ENCODE data around the gene SPACA6. TPM values are rescaled to one million over a fixed set of nuclear protein-coding genes. Genes with fewer than 3 reads are reported as not detected.
A peak's percentile ranks its signal among the peaks of the same experiment; 100 is the strongest.
"Not testable (repeated sequence)": the region's sequence is repeated elsewhere in the genome, so short reads cannot be mapped to it uniquely, and the experiment has no call there.

SPACA6 gene
- total RNA-seq, 6 experiments from 2014 or later: 0.98 to 4.7 (median 2.3) TPM

DNA sequence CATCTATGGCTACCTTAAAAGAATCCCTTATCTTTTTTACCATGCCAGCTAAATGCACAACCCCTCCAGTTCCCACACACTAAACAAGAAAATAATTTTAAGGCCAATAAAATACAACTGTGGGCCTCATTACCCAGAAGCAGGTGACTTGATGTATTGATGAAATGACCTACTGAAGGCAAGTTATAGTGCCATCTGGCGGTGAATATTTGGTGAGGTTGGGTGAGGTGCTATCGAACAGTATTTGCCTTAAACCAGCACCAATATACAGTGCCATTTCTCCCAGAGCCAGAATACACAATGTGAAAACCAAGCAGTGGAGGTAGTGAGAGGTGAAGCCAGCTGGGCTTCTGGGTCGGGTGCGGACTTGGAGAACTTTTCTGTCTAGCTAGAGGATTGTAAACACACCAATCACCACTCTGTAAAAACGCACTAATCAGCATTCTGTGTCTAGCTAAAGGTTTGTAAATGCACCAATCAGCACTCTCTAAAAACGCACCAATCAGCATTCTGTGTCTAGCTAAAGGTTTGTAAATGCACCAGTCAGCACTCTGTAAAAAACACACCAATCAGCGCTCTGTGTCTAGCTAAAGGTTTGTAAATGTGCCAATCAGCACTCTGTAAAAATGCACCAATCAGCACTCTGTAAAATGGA, 17.1 kb upstream of the SPACA6 start:
- ATAC-seq; H3K4me3 ChIP-seq; H3K27ac ChIP-seq; DNase-seq; H3K9me3 ChIP-seq; H3K36me3 ChIP-seq; H3K4me1 ChIP-seq; H3K27me3 ChIP-seq; intact Hi-C loops (cut with DNase I): not testable (repeated sequence)
- TF ChIP-seq, protein P1, sequence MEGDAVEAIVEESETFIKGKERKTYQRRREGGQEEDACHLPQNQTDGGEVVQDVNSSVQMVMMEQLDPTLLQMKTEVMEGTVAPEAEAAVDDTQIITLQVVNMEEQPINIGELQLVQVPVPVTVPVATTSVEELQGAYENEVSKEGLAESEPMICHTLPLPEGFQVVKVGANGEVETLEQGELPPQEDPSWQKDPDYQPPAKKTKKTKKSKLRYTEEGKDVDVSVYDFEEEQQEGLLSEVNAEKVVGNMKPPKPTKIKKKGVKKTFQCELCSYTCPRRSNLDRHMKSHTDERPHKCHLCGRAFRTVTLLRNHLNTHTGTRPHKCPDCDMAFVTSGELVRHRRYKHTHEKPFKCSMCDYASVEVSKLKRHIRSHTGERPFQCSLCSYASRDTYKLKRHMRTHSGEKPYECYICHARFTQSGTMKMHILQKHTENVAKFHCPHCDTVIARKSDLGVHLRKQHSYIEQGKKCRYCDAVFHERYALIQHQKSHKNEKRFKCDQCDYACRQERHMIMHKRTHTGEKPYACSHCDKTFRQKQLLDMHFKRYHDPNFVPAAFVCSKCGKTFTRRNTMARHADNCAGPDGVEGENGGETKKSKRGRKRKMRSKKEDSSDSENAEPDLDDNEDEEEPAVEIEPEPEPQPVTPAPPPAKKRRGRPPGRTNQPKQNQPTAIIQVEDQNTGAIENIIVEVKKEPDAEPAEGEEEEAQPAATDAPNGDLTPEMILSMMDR (IDR thresholded peaks at IDR 0.05): peak in 3 of 4 donors; percentile 25 to 29 (median 25)
- WGBS (ENCODE audit: insufficient coverage, low coverage, low lambda C conversion rate, missing lambda C conversion rate): 46% methylated on average over 7 of the region's 7 CpGs

DNA sequence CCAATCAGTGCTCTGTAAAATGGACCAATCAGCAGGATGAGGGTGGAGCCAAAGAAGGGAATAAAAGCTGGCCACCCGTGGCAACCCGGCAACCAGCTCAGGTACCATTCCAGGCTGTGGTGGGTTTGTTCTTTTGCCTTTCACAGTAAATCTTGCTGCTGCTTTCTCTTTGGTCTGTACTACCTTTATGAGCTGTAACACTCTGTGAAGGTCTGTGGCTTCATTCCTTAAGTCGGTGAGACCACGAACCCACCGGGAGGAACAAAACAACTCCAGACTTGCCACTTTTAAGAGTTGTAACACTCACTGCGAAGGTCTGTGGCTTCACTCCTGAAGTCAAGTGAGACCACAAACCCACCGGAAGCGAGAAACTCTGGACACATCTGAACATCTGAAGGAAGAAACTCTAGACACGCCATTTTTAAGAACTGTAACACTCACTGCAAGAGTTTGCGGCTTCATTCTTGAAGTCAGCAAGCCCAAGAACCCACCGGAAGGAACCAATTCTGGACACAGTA, 16.5 kb upstream of the SPACA6 start:
- intact Hi-C loops (cut with DNase I): no loop called here
- Histone ChIP-seq H3K36me3 (no peaks in the 10 kb centered on the region), H3K27ac (no peak overlapping the region), H3K27me3 (no peaks in the 10 kb centered on the region), H3K9me3 (no peaks in the 10 kb centered on the region), H3K4me1 (no peaks in the 10 kb centered on the region), H3K4me3 (no peak overlapping the region)
- WGBS (ENCODE audit: insufficient coverage, low coverage, low lambda C conversion rate, missing lambda C conversion rate): 39% methylated on average over 8 of the region's 11 CpGs
- TF ChIP-seq, protein P1 (IDR thresholded peaks at IDR 0.05): no peak
- no peak for TF ChIP-seq POLR2A (IDR thresholded peaks at IDR 0.05)
- DNase-seq (no peak), ATAC-seq (no peak)

DNA sequence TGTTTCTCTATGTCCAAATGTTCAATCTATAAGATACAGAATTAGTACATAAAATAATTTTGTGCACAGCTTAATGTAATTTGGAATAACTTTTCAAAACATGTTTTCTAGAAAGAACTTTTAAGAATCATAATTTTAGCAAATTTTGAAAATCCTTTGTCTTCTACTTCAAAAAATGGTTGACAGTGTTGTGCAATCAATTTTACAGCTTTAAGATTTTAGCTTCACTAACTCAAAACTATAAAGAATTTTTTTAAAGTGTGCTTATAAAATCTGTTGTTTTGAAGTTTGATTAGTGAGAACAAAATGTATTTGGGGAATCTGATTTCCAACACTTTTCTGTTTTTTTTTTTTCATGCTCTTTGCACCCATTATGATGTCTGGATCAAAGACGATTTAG, 12.7 kb upstream of the SPACA6 start:
- 31% methylated on average over 1 of the region's 1 CpG for WGBS (ENCODE audit: insufficient coverage, low coverage, low lambda C conversion rate, missing lambda C conversion rate)
- DNase-seq: no peak
- no peaks in the 10 kb centered on the region for H3K4me1 ChIP-seq
- no peaks in the 10 kb centered on the region for H3K9me3 ChIP-seq
- no peaks in the 10 kb centered on the region for H3K27me3 ChIP-seq
- TF ChIP-seq, protein P1 (IDR thresholded peaks at IDR 0.05): no peak
- TF ChIP-seq POLR2A (IDR thresholded peaks at IDR 0.05): no peak
- ATAC-seq: no peak
- H3K36me3 ChIP-seq: no peaks in the 10 kb centered on the region
- no peak overlapping the region for H3K27ac ChIP-seq
- intact Hi-C loops (cut with DNase I): no loop called here
- no peak overlapping the region for H3K4me3 ChIP-seq

DNA sequence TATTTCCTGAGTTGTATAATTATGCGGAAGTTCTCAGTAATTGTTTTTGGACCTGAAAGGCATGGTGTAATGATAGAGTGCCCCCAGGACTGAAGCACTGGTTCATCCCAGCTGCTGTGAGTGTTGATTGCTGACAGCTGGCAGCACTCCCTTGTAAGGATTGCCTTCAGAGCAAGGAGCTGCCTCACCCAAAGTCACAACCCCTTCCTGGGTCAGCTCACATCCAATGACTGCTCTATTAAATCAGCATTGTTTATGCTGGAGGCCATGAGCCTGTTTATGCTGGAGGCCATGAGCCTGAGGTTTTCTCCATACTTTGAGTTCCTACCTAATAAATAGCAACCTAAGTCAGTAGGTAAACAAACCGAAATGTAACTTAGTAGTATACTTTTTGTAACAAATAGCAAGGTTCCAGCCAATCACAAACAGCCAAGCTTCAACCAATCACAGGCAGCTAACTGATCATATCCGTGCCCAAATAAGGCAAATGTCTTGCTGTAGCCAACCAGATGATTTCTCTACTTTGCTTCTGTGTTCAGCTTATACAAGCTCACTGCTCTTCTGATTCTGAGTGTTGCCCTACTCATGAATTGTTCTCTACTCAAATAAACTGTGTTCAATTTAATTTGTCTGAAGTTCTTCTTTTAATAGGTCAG, 11.7 kb upstream of the SPACA6 start:
- no peak for DNase-seq
- Histone ChIP-seq H3K4me1 (no peaks in the 10 kb centered on the region), H3K27me3 (no peaks in the 10 kb centered on the region), H3K36me3 (no peaks in the 10 kb centered on the region), H3K4me3 (no peak overlapping the region), H3K9me3 (no peaks in the 10 kb centered on the region), H3K27ac (no peak overlapping the region)
- 57% methylated on average over 3 of the region's 3 CpGs for WGBS (ENCODE audit: insufficient coverage, low coverage, low lambda C conversion rate, missing lambda C conversion rate)
- intact Hi-C loops (cut with DNase I): no loop called here
- no peak for TF ChIP-seq POLR2A (IDR thresholded peaks at IDR 0.05)
- TF ChIP-seq, protein P1 (IDR thresholded peaks at IDR 0.05): no peak
- ATAC-seq: no peak
